Measurements from ENCODE around the gene EPB41L4A. TPM values are rescaled to one million over a fixed set of nuclear protein-coding genes. Genes with fewer than 3 reads are reported as not detected.

EPB41L4A gene
- total and polyA plus RNA-seq, 11 donors, result 6.4 to 34.5 (median 16.2) TPM

- H3K9me3 ChIP-seq, result no peaks in the 10 kb centered on the region
- ATAC-seq, result no peak
- peaks cover 0 to 50% (median 27%) of the 10 kb centered on the region in 12 donors for H3K4me1 ChIP-seq
- no peak for TF ChIP-seq POLR2A (IDR thresholded peaks at IDR 0.05)
- TF ChIP-seq CTCF (IDR thresholded peaks at IDR 0.05), result no peak
- no peak overlapping the region for H3K4me3 ChIP-seq
- no peak overlapping the region for H3K27ac ChIP-seq
- intact Hi-C loops (cut with DNase I), result no loop called here
- no peaks in the 10 kb centered on the region for H3K36me3 ChIP-seq
- 64 to 77% (median 68%) methylated on average over 3 of the region's 3 CpGs for WGBS, 4 donors
- no peak for DNase-seq
- H3K27me3 ChIP-seq, result no peaks in the 10 kb centered on the region
These were observed 34.6 kb downstream of the EPB41L4A start for GRCh38 chr5:112384523-112384922.

GRCh38 chr5:112382886-112383285, 36.2 kb downstream of the EPB41L4A start:
- H3K9me3 ChIP-seq, result no peaks in the 10 kb centered on the region
- ATAC-seq (no peak), DNase-seq (no peak)
- TF ChIP-seq POLR2A (IDR thresholded peaks at IDR 0.05) (no peak), CTCF (IDR thresholded peaks at IDR 0.05) (no peak)
- no peak overlapping the region for H3K27ac ChIP-seq
- intact Hi-C loops (cut with DNase I), result no loop called here
- WGBS, 4 donors, result 64 to 70% (median 68%) methylated on average over 2 of the region's 2 CpGs
- H3K4me3 ChIP-seq, result no peak overlapping the region
- peaks cover 0 to 52% (median 21%) of the 10 kb centered on the region in 12 donors for H3K4me1 ChIP-seq
- H3K36me3 ChIP-seq, result no peaks in the 10 kb centered on the region
- H3K27me3 ChIP-seq, result no peaks in the 10 kb centered on the region

GRCh38 chr5:112381521-112381920, 37.6 kb downstream of the EPB41L4A start:
- intact Hi-C loops (cut with DNase I), result no loop called here
- peak in 3 of 4 donors; percentile 50 to 79 (median 77) for ATAC-seq
- Histone ChIP-seq H3K36me3 (no peaks in the 10 kb centered on the region), H3K4me3 (no peak overlapping the region), H3K4me1 (peaks cover 0 to 43% (median 21%) of the 10 kb centered on the region in 12 donors), H3K27me3 (no peaks in the 10 kb centered on the region), H3K27ac (no peak overlapping the region), H3K9me3 (no peaks in the 10 kb centered on the region)
- TF ChIP-seq POLR2A (IDR thresholded peaks at IDR 0.05), result no peak
- TF ChIP-seq CTCF (IDR thresholded peaks at IDR 0.05), result no peak
- WGBS, 4 donors, result 46 to 67% (median 60%) methylated on average over 3 of the region's 3 CpGs
- DNase-seq, result peak in 2 of 5 donors; percentile 40 to 51

GRCh38 chr5:112379542-112380325, 39.3 kb downstream of the EPB41L4A start:
- Histone ChIP-seq H3K9me3 (no peaks in the 10 kb centered on the region), H3K27ac (no peak overlapping the region), H3K4me3 (no peak overlapping the region), H3K27me3 (no peaks in the 10 kb centered on the region), H3K4me1 (peaks cover 0 to 42% (median 25%) of the 10 kb centered on the region in 12 donors), H3K36me3 (no peaks in the 10 kb centered on the region)
- intact Hi-C loops (cut with DNase I), result no loop called here
- WGBS, 4 donors, result 69 to 79% (median 72%) methylated on average over 5 of the region's 5 CpGs
- TF ChIP-seq CTCF (IDR thresholded peaks at IDR 0.05) (no peak), POLR2A (IDR thresholded peaks at IDR 0.05) (no peak)
- ATAC-seq (peak in 1 of 4 donors; percentile 54), DNase-seq (no peak)
